Spleen (tissue), 7 donors: ENCODE data around the gene OBSCN.

Experiments used
- CTCF ChIP-seq, 11 experiments: fragments of 200-600 bp in 7 of 11; fragments of 450-650 bp in 4 of 11; sonication (generic) in 4 of 11; IDR thresholded peaks in 8 of 11; conservative IDR thresholded peaks in 3 of 11; 1 replicate in 7 of 11; 2 replicates in 4 of 11; pipeline versions ENCODE4 v1.4.0 to v1.8.0; 2016 to 2021; ENCODE audit warnings: antibody characterized with exemption in 11 of 11, inconsistent platforms in 4 of 11, mild to moderate bottlenecking in 1 of 11
- POLR2A ChIP-seq, 3 donors: fragments of 450-650 bp; IDR thresholded peaks; one replicate each; pipeline ENCODE4 v1.5.1; 2017; ENCODE audit warnings: antibody characterized with exemption in 3 of 3, mild to moderate bottlenecking in 1 of 3
- POLR2AphosphoS5 ChIP-seq, 3 donors: sonication (generic); formaldehyde crosslinking; IDR thresholded peaks; one replicate each; pipeline ENCODE4 v1.5.1; 2017; ENCODE audit warnings: antibody characterized with exemption in 3 of 3
- donor health status: DM: no; HTN: no; CAD: no; lungs with moderate emphysema.
- donor health status: DM: no; HTN: no; CAD: no.
- donor health status: DM: no; HTN: no; CAD: no.

- TF ChIP-seq POLR2A (IDR thresholded peaks at IDR 0.05) (no peak), CTCF (IDR thresholded peaks at IDR 0.05 in 8 of 11, conservative IDR thresholded peaks at IDR 0.05 in 3 of 11) (no peak), POLR2AphosphoS5 (IDR thresholded peaks at IDR 0.05) (no peak)
These were observed 149.2 kb downstream of the OBSCN start for GRCh38 chr1:228356897-228357680.
